NOMO-1 (cell line): ENCODE measurements around the gene LEKR1.

Source experiments
- DNase-seq, 2 experiments: peaks; one replicate each; lab custom pipeline; 2025; ENCODE audit not compliant: unreplicated experiment in 2 of 2; lab: John Stamatoyannopoulos, UW

Gene LEKR1

GRCh38 chr3:156973954-156974353 lies 147.8 kb downstream of the LEKR1 start:
- DNase-seq = no peak

GRCh38 chr3:156974931-156975330 lies 148.8 kb downstream of the LEKR1 start:
- no peak for DNase-seq

GRCh38 chr3:156975721-156976120 lies 149.6 kb downstream of the LEKR1 start:
- DNase-seq = no peak

GRCh38 chr3:156976933-156977332 lies 150.8 kb downstream of the LEKR1 start:
- DNase-seq = no peak

GRCh38 chr3:156978481-156978961 lies 152.4 kb downstream of the LEKR1 start:
- peak; percentile 39 to 85 for DNase-seq

- DNase-seq = no peak
Measured at GRCh38 chr3:156981005-156981404, 154.9 kb downstream of the LEKR1 start.

GRCh38 chr3:156983559-156983958 lies 157.4 kb downstream of the LEKR1 start:
- DNase-seq = no peak

- DNase-seq = peak in 1 of 2 experiments; percentile 66
Measured at GRCh38 chr3:156985711-156986110, 159.6 kb downstream of the LEKR1 start.

- no peak for DNase-seq
Measured at GRCh38 chr3:156987946-156988345, 161.8 kb downstream of the LEKR1 start.

- no peak for DNase-seq
Measured at GRCh38 chr3:156997351-156997750, 171.2 kb downstream of the LEKR1 start.

- no peak for DNase-seq
Measured at GRCh38 chr3:157001221-157001957, 175.2 kb downstream of the LEKR1 start.

GRCh38 chr3:157021679-157022078 lies 195.5 kb downstream of the LEKR1 start:
- DNase-seq = no peak

- DNase-seq = no peak
Measured at GRCh38 chr3:157023226-157023625, 197.1 kb downstream of the LEKR1 start.

GRCh38 chr3:157026091-157026490 lies 199.9 kb downstream of the LEKR1 start:
- DNase-seq = no peak

- no peak for DNase-seq
Measured at GRCh38 chr3:157027861-157028745, 201.9 kb downstream of the LEKR1 start.

- peak; percentile 50 to 75 for DNase-seq
Measured at GRCh38 chr3:157029365-157029790, 203.2 kb downstream of the LEKR1 start.

GRCh38 chr3:157030712-157031111 lies 204.6 kb downstream of the LEKR1 start:
- no peak for DNase-seq

GRCh38 chr3:157033001-157033400 lies 206.8 kb downstream of the LEKR1 start:
- DNase-seq = no peak

- DNase-seq = no peak
Measured at GRCh38 chr3:157040456-157040855, 214.3 kb downstream of the LEKR1 start.

GRCh38 chr3:157042226-157042625 lies 216.1 kb downstream of the LEKR1 start:
- no peak for DNase-seq

GRCh38 chr3:157043771-157044170 lies 217.6 kb downstream of the LEKR1 start:
- no peak for DNase-seq
